GM12891 (cell line): Measurements from ENCODE around the gene EHBP1.

Source experiments
- PAX5 ChIP-seq: IDR thresholded peaks from 2 replicates; pipeline ENCODE4 v1.6.1; 2011; ENCODE audit warnings: low read length, moderate library complexity, mild to moderate bottlenecking; ENCODE audit not compliant: insufficient read depth, severe bottlenecking
- POLR2A ChIP-seq: IDR thresholded peaks from 2 replicates; pipeline ENCODE4 v1.6.1; 2011; ENCODE audit warnings: low read depth, low read length, control low read depth
- POLR2AphosphoS5 ChIP-seq: IDR thresholded peaks from 2 replicates; pipeline ENCODE4 v1.6.1; 2011; ENCODE audit warnings: low read depth, low read length, control low read depth

DNA sequence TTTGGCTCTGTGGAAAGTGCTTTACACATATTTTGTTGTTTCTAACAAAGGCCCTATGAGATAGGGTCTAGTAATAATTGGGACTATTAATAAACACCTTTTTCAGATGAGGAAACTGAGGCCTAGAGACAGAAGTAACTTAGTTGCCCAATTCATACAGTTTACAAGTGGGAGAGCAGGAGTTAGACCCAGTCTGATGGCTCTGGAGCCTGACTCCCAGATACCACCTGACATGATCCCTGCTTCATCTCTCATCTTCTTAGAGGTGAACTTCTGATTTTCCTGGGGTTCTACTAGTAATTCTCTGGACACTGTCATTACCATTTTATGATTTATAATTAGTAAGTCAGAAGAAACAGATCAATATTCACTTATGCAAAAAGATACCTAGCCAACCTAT, 296.1 kb downstream of the EHBP1 start:
- TF ChIP-seq PAX5: no peak
- TF ChIP-seq POLR2A: no peak
- no peak for TF ChIP-seq POLR2AphosphoS5
